Stimulated activated CD4-positive, alpha-beta T cell treated with anti-CD3 and anti-CD28 coated beads, Interleukin-4, amount 100 ng/mL, for 1 hour (primary cell): ENCODE data around the gene PLBD1.

Source experiments
- DNase-seq: peaks from one replicate; pipeline ENCODE4 v3.0.0-alpha.2; 2020

Gene PLBD1

DNA sequence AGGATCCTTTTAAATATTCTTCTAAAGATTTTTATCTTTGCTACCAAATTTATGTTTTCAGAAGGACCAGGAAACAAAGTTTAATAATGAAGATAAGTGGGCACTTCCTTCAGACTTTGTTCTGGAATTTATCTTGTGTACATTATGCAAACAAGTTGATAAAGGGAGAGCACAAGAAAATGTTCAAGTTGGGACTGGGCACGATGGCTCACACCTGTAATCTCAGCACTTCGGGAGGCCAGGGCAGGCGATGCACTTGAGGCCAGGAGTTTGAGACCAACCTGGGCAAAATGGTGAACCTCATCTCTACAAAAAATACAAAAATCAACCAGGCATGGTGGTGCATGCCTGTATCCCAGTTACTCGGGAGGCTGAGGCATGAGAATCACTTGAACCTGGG lies 4.6 kb downstream of the PLBD1 start:
- DNase-seq, result no peak

DNA sequence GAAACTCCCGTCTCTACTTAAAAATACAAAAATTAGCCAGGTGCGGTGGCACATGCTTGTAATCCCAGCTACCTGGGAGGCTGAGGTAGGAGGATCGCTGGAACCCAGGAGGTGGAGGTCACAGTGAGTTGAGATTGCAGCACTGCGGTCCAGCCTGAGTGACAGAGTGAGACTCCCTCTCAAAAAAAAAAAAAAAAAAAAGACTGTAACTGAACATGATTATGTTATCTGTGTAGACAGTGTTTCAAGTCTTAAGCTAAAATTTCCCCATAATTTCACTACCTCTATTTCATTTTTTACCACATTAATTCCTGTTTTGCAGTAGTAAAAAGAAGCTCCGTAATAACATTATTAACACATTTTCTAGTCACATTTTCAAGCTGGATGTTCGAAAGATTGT lies 5.4 kb downstream of the PLBD1 start:
- DNase-seq, result no peak

GRCh38 chr12:14561677-14562238 lies 5.9 kb downstream of the PLBD1 start:
- no peak for DNase-seq

DNA sequence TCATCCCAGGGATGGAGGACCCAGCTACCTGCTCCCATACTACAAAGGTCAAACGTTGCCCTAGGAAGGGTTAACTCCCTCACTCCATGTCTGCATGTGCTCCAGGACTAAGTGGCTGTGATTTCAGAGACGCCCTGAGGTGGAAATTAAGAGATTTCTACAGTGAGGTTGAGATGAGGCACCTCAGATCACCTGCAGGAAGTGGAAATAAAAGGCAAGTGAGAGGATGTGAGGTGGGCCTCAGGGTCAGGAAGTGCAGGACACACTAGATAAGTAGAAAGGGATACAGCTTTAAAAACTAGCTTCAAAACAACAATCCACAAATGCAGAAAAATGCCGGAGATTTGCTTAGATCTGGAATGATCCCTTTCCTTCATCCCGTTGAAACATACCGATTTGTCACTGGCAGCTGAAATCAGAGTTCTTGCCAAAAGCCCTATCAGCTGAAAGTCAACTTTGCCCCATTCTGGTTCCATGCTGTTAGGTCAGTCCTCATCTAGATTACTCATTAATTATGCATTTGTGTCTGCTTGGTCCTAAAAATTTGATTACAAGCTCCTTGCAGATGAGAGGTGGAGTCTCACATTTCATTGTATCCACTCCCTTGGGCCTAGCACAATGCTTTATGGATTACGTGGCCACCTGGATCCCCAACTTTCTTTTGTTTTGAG lies 6.6 kb downstream of the PLBD1 start:
- no peak for DNase-seq

DNA sequence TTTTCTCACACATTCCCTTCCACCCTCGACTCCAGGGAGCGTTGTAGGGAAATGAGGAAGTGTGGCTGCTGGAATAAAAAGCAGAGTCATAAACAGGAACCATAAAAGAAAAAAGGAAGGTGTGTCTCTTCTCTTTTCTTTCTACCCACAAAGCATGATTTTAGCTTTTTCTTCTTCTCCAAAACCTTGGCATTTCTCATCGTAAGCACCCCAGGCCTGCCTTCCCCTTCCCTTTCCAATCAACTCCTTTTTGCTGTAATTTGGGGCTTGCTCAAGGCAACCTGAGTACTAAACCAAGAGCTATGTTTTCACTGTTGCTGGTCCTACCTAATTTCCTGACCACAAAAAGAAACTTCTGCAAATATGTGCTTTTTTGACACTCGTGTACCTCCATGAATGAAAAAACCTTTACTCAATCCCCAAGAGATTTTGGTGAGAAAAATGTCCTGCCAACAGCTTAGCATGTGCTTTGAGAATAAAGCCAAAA lies 9.2 kb downstream of the PLBD1 start:
- DNase-seq, result no peak

DNA sequence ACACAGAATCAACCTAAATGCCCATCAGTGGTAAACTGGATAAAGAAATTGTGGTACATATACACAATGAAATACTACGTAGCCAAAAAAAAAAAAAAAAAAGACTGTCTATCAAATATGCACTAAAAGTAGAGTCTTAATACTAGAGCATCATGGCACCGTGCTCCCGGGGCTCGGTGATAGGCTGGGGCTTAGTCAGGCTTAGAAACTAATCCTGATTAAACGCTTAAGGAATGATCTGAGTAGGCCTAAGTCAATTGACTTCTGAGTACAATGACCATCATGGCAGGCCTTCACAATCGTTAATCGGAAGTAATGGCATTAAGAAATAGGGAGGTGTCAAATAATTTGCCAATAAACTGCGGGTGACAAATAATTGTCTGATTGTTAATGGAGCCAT lies 9.7 kb downstream of the PLBD1 start:
- no peak for DNase-seq

DNA sequence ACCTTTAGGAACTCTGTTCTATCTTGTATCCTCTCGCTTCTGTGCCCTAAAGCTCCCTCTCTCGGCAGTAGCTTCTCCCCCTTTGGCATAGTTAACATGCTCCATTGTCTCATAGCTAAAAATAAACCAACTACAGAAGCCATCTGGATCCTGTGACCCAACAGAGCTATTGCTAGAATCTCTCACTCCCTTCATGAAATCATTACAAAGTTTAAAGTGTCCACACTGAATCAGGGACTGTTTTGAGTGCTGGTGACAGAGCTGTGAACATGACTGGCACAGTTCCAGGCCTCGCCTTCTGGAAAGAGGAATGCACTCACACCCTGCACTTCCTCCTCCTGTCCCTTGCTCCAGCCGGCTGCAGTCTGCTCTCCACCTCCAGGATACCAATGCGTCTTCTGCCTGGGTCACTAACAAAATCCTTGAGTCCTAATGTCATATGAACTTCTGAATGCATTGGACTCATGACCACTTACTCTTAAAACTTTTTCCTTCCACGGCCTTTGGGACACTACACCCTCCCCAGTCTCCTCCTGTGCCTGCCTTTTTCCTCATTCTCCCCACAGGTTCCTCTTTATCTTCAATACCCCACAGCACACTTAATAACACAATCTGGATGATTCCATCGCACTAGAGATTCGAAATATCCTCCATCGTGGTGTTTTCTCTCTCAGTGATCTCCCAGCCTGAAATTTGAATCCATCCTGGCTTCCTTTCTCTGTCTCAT lies 13.2 kb downstream of the PLBD1 start:
- no peak for DNase-seq

- DNase-seq, result no peak
Observed at GRCh38 chr12:14548609-14549008, 19.1 kb downstream of the PLBD1 start.

GRCh38 chr12:14547571-14547970 lies 20.1 kb downstream of the PLBD1 start:
- DNase-seq, result no peak

DNA sequence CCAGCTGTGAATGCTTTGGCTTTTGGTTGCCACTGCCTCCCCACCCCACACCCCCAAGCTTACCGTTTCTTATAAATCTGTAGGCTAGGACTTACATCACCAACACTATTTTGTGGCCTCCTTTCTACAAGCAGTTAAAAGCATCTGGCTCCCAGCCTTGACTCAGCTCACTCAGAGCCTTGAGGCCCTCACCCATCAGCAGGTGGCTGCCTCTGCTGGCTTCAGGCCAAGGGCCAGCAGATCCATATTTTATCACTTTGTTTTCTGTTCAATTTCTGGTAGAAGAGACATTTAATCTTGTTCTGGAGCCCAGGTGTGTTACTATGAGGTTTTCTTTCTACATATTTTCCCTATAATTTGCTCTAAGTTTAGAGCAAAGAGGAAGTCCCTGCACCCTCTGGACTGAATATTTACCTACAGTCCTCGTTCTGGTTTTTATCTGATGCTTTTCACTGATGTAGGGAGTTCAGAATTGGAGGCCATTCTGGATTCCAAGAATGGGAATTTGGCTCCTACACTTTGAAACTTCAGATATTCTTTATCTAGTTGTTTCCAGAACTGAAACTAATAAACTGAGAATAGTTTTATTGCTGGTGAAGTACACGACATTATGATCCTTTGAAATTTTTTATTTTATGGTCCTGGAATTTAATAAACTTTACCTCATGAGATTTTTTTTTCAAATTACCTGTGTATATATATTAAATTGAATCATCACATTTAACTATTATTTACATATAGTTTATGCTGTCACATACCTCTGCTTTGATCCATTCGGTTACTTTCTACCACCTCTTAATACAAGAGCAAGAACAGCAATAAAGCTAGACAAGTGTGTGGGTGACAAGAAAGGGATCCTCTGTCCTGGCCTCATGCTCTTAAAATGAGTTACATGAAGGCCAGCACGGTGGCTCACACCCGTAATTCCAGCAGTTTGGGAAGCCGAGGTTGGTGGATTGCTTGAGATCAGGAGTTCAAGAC lies 22.2 kb downstream of the PLBD1 start:
- DNase-seq, result no peak

GRCh38 chr12:14540801-14541462 lies 26.8 kb downstream of the PLBD1 start:
- DNase-seq, result no peak

DNA sequence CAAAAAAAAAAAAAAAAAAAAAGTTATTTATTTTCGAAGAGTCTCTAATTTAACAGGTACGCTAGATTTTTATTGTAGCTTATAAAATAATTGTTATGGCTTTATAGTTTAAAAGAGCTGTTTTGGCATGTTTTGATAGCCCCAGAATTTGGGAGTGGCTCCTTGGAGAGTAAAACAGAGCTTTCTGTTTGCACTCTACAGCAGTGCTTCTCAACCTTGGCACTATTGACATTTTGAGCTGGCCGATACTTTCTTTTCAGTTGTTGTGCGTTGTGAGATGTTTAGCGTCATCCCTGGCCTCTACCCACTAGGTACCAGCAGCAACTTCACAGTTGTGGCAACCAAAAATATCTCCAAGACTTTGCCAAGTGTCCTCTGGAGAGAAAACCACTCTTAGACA lies 30.6 kb downstream of the PLBD1 start:
- no peak for DNase-seq

- DNase-seq, result no peak
Observed at GRCh38 chr12:14532152-14532551, 35.5 kb downstream of the PLBD1 start.

GRCh38 chr12:14525964-14526363 lies 41.7 kb downstream of the PLBD1 start:
- no peak for DNase-seq

GRCh38 chr12:14521822-14522221 lies 45.9 kb downstream of the PLBD1 start:
- no peak for DNase-seq

- no peak for DNase-seq
Observed at GRCh38 chr12:14514946-14515345, 52.7 kb downstream of the PLBD1 start.

GRCh38 chr12:14514154-14514842 lies 53.4 kb downstream of the PLBD1 start:
- DNase-seq, result no peak

DNA sequence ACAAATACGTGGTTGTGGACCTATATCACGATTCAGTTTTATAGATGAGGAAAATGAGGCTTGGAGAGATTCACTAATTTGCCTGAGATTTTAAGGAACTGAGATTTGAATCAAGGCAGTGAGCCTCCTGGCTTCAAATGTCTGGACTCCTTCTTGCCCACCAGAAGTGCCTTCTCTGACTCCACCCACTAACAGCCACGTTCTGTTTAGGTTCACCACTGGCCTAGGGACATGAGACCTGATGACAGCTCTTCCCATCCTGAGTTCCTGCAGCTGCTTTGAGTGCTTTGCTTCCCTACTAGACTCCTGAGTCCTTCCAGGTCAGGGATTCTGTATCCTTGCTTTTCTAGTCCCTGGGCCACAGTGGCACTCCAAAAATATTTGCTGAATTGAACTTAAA lies 57.1 kb downstream of the PLBD1 start:
- no peak for DNase-seq

- no peak for DNase-seq
Observed at GRCh38 chr12:14505626-14506596, 61.8 kb downstream of the PLBD1 start.

DNA sequence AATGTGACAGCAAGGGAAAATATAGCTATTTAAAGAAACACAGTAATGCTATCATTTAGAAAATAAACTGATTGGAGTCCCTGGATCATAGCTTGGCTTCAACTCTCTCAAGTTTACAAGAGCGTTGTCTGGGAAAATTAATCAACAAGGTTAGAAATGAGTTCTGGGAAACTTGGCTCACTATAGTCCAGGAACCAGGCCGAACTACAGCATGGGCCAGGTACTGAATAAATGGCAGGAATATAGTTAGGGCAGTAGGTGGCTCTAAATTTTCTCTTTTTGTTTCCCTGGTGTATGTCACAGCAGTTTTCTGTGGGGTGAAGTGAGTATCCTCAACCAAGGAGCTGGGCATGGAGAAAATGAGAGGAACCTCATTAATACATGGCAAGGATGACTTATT lies 72.4 kb downstream of the PLBD1 start:
- DNase-seq, result no peak

GRCh38 chr12:14482886-14483285 lies 84.8 kb downstream of the PLBD1 start:
- DNase-seq, result no peak
